RWPE1 (cell line): ENCODE data around the gene OR52B6.

Experiments used
- CTCF ChIA-PET: fragments of 350-600 bp; sonication (Branson Sonifier 250); formaldehyde crosslinking; extraction: SDS; loops from one replicate; lab custom pipeline; 2021; lab: Yijun Ruan, JAX
- POLR2A ChIA-PET: fragments of 400-600 bp; formaldehyde crosslinking; extraction: SDS; loops from one replicate; lab custom pipeline; 2020; ENCODE audit warnings: antibody characterized with exemption; ENCODE audit not compliant: low non-redundant PET; lab: Yijun Ruan, JAX
- DNase-seq: peaks from one replicate; pipeline ENCODE4 v3.0.0; 2012; ENCODE audit warnings: low spot score
- H3K27ac ChIP-seq: fragments of 450-650 bp; 2 replicates; pipeline ENCODE4 v1.5.1; 2017
- TF ChIP-seq, protein P1 (sequence below): fragments of 450-650 bp; conservative IDR thresholded peaks from 2 replicates; pipeline ENCODE4 v1.5.1; 2017; ENCODE audit warnings: low read depth, mild to moderate bottlenecking

Gene OR52B6

DNA sequence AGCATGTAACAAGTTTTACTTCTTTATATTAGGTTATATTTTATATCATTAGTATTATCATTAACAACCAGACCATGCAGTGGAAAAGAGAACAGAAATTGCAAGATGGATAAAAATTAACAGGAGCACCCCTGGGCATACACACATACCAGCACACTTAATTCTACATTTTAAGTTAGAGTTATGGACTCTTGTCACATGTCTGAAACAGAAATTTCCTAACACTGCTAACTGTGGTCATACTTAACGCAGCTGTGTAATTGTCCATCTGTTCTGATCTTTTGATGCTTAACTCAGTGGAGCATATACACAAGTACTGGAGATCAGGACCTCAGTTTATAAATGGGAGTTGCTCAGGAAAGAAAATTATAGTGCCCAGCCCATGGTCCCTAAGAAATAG is 32.7 kb upstream of the OR52B6 start:
- CTCF ChIA-PET: no interaction called here
- H3K27ac ChIP-seq: no peak overlapping the region
- POLR2A ChIA-PET: no interaction called here
- TF ChIP-seq, protein P1, sequence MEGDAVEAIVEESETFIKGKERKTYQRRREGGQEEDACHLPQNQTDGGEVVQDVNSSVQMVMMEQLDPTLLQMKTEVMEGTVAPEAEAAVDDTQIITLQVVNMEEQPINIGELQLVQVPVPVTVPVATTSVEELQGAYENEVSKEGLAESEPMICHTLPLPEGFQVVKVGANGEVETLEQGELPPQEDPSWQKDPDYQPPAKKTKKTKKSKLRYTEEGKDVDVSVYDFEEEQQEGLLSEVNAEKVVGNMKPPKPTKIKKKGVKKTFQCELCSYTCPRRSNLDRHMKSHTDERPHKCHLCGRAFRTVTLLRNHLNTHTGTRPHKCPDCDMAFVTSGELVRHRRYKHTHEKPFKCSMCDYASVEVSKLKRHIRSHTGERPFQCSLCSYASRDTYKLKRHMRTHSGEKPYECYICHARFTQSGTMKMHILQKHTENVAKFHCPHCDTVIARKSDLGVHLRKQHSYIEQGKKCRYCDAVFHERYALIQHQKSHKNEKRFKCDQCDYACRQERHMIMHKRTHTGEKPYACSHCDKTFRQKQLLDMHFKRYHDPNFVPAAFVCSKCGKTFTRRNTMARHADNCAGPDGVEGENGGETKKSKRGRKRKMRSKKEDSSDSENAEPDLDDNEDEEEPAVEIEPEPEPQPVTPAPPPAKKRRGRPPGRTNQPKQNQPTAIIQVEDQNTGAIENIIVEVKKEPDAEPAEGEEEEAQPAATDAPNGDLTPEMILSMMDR: no peak
- no peak for DNase-seq

DNA sequence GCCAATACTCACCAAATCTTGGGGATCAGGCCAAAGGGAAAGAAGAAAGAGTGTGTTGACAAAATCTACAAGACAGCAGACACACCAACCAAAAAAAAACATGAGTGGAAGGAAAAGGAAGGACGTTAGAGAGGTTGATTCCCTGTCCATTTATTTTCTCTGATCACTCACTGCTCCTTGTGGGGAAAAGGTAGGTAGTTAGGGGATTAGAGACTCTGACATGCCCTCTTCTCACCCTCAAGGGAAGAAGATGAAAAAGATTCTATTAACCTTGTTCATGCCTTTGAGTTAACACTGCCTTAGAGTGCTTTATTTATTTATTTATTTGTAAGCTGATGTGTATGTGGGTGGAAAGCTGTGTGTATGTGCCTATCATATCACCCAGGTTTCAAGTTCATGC is 32.2 kb upstream of the OR52B6 start, which contains the start of gene OR52H1:
TSS of gene OR52H1 (minus strand) at position 101 of the 400 bp plus-strand sequence. CDS start 3,035 bp downstream, outside the sequence.
- TF ChIP-seq, protein P1: no peak
- POLR2A ChIA-PET: no interaction called here
- no peak within 1 kb of the TSS for H3K27ac ChIP-seq
- CTCF ChIA-PET: no interaction called here
- no peak for DNase-seq

DNA sequence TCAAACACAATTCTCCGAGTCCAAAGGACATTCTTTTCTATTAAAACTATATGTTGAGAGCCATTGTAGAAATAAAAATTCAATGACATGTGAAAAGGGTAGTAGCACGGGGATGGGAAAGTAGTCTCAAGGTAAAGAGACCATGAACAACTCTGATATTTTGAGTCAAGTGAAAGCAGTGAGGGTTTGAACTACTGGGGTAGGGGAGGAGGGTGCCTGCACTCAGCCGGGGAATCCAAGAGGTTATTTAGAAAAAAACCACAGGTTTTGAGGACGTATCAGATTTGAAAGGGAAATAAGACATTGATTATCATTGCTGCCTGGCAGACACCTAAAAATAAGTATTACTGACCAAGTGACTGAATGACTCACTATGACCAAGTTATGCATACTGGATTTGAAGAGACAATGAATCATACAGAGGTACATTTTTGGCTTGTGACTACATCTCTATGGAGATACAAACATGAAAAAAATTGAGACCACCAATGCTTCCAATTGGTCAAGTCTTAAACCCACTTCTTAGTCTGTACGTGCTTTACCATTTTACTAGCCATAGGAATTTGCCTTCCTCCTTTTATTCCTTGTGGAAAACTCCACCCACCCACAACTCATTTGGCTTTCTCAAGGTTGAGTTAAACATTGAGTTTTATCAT is 30.1 kb upstream of the OR52B6 start:
- no peak overlapping the region for H3K27ac ChIP-seq
- ChIA-PET POLR2A (no interaction called here), CTCF (no interaction called here)
- DNase-seq: peak; percentile 62
- TF ChIP-seq, protein P1: no peak

DNA sequence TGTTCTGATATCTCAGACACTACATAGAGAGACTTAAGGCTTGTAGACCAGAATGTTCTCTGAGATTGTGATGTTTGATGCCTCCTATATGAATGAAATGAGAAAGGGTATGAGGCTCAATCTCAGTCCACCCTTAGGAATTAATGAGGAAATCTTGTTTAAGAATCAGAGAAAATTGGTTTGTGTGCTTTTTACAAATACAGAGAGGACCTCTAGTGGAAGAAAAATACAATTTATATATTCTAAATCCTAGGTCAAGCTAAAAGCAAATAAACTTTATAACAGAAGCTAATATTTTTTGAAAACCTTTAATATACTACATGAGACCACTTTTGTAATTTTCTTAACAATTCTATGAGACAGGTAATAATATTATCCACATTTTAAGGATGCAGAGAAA is 27.3 kb upstream of the OR52B6 start:
- POLR2A ChIA-PET: no interaction called here
- H3K27ac ChIP-seq: no peak overlapping the region
- DNase-seq: no peak
- CTCF ChIA-PET: no interaction called here
- TF ChIP-seq, protein P1: 0 out of 2 replicates have a peak, but pooled peaks have one; percentile 19

DNA sequence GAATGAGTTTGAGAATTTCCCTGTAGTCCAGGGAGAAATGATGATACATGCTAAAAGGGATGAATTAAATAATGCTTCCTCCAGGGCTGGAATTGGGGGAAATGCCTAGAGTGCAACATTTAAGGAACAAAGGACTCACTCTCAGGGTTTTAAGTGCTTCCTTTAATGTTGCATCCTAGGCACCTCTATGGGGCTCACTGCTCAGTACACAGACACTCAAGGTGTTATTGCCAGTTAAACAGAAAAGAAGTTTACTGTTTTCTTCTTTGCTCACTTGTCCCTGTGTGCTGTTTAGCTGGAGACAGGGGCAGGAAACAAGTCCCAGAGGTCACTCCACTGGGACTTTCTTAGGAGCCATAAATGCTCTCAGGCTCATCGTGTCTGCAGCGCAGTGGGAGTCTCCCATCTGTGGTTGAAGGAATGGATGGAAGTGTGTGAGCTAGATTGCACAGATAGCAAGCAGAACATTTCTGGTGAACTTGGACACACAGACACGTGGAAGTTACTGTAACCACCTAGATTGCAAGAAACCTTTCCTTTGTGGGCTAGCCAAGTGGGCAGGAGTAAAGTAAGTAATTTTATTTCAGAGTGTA is 24.0 kb upstream of the OR52B6 start:
- TF ChIP-seq, protein P1: no peak
- no peak for DNase-seq
- CTCF ChIA-PET: no interaction called here
- POLR2A ChIA-PET: interaction anchor here (0.6 kb wide), 1 partner anchor 23 kb away, joined by 3 read pairs; no protein-coding TSS in a partner anchor
- no peak overlapping the region for H3K27ac ChIP-seq

DNA sequence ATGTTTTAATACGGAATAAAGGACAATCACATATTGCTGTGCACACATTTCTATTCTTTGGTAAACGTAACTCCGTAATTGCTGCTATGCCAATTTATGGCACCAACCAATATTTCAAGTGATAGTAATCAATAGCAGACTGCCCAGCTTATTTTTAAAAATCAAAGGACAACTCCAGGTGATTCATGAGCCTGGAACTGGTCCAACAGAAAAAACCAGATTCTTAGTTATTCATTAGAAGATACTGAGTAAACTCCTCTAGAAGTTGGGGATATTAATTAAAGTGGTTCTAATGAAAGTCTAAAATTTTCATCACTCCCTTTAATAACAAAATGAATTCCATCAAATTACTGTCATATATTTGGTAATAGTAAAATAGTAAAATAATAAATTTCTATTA is 22.9 kb upstream of the OR52B6 start:
- no peak for DNase-seq
- H3K27ac ChIP-seq: no peak overlapping the region
- TF ChIP-seq, protein P1: no peak
- ChIA-PET POLR2A (no interaction called here), CTCF (no interaction called here)
